ENCODE results near the gene GTF3C5.

DNA sequence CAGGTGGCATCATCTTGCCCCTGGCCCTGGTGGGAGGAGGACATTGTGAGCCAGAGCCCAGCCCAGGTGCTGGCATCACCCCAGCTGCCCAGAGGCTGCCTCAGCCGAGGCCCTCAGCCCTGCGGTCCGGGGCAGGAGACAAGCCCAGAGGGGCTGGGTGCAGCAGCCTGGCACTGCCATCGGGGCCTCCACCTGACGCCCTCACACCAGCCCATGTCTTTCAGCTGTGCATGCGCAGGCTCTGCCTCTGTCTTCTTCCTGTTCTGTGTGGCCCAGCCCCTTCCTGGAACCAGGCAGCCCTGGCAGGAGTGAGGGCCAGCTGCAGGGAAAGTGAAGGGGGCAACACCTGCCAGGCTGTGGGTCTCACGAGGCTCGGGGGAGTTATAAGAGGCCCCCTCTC, 26.2 kb downstream of the GTF3C5 start:
- TF ChIP-seq, protein P1, sequence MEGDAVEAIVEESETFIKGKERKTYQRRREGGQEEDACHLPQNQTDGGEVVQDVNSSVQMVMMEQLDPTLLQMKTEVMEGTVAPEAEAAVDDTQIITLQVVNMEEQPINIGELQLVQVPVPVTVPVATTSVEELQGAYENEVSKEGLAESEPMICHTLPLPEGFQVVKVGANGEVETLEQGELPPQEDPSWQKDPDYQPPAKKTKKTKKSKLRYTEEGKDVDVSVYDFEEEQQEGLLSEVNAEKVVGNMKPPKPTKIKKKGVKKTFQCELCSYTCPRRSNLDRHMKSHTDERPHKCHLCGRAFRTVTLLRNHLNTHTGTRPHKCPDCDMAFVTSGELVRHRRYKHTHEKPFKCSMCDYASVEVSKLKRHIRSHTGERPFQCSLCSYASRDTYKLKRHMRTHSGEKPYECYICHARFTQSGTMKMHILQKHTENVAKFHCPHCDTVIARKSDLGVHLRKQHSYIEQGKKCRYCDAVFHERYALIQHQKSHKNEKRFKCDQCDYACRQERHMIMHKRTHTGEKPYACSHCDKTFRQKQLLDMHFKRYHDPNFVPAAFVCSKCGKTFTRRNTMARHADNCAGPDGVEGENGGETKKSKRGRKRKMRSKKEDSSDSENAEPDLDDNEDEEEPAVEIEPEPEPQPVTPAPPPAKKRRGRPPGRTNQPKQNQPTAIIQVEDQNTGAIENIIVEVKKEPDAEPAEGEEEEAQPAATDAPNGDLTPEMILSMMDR (IDR thresholded peaks at IDR 0.05), result no peak
- no peak for TF ChIP-seq EZH2 (IDR thresholded peaks at IDR 0.05)
